ENCODE results near the gene UTS2B.

Gene UTS2B

GRCh38 chr3:191257286-191257685 is 73.0 kb downstream of the UTS2B start:
- peaks cover 55% of the 10 kb centered on the region for H3K4me1 ChIP-seq (ENCODE audit: low read length)
- H3K79me2 ChIP-seq (ENCODE audit: low read length), result no peaks in the 10 kb centered on the region
- H3K4me3 ChIP-seq (ENCODE audit: low read length), result no peak overlapping the region
- H3K9me3 ChIP-seq (ENCODE audit: insufficient read depth, low read length), result no peaks in the 10 kb centered on the region
- TF ChIP-seq CTCF (IDR thresholded peaks at IDR 0.05; ENCODE audit: low read depth, low read length) (no peak), EZH2phosphoT487 (IDR thresholded peaks at IDR 0.05; ENCODE audit: low read depth) (no peak)
- no peak overlapping the region for H3K27ac ChIP-seq (ENCODE audit: low read length)
- H3K36me3 ChIP-seq (replicated peaks; ENCODE audit: low read depth, low read length), result no peaks in the 10 kb centered on the region
- no peak overlapping the region for H2AFZ ChIP-seq (ENCODE audit: low read depth, low read length)
- no peak overlapping the region for H3K9ac ChIP-seq (ENCODE audit: low read length)
- no peaks in the 10 kb centered on the region for H4K20me1 ChIP-seq (ENCODE audit: insufficient read depth, low read length)
- H3K4me2 ChIP-seq (ENCODE audit: low read length), result no peak overlapping the region
- H3K27me3 ChIP-seq (ENCODE audit: low read depth, low read length), result no peaks in the 10 kb centered on the region

DNA sequence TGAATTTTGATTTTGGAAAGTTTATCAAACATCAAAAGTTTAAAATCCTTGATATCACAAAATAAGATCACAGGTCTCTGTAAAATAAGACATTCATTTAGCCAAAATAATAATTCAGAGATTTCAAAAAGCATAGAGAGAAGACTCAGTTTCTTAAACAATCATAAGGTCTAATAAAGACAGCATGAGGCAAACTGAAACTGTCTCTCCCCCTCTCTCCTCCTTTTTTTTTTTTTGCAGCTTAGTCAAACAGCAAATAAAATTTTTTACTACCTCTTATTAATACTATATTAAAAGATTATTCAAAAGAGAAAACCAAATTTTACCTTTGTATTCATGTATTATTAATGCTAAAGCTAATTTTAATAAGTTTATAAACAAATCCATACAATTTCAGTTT is 73.9 kb downstream of the UTS2B start:
- Histone ChIP-seq H3K9me3 (ENCODE audit: insufficient read depth, low read length) (no peaks in the 10 kb centered on the region), H3K4me1 (ENCODE audit: low read length) (peaks cover 54% of the 10 kb centered on the region), H2AFZ (ENCODE audit: low read depth, low read length) (no peak overlapping the region), H3K79me2 (ENCODE audit: low read length) (no peaks in the 10 kb centered on the region), H3K27ac (ENCODE audit: low read length) (no peak overlapping the region), H3K27me3 (ENCODE audit: low read depth, low read length) (no peaks in the 10 kb centered on the region), H3K4me3 (ENCODE audit: low read length) (peak overlapping the region; percentile 17; the same call in 1 of the 2 replicates), H3K9ac (ENCODE audit: low read length) (no peak overlapping the region), H3K36me3 (replicated peaks; ENCODE audit: low read depth, low read length) (no peaks in the 10 kb centered on the region), H3K4me2 (ENCODE audit: low read length) (peak overlapping the region; percentile 63), H4K20me1 (ENCODE audit: insufficient read depth, low read length) (no peaks in the 10 kb centered on the region)
- no peak for TF ChIP-seq CTCF (IDR thresholded peaks at IDR 0.05; ENCODE audit: low read depth, low read length)
- no peak for TF ChIP-seq EZH2phosphoT487 (IDR thresholded peaks at IDR 0.05; ENCODE audit: low read depth)

DNA sequence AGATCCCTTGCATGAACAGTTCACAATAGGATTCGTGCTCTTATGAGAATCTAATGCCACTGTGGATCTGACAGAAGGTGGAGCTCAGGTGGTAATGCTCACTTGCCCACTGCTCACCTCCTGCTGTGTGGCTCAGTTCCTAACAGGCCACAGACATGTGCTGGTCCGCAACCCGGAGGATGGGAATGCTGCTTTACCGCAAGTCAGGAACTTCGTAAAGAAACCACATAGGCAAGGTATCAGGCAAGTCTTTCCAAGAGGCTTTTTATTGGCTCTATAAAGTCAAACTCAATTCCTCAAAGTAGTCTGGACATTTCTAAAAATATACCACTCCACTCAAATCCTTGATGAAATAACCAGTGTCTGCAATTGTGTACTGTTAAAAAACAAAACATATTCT is 75.2 kb downstream of the UTS2B start:
- Histone ChIP-seq H3K27me3 (ENCODE audit: low read depth, low read length) (no peaks in the 10 kb centered on the region), H3K4me1 (ENCODE audit: low read length) (peaks cover 54% of the 10 kb centered on the region), H3K9me3 (ENCODE audit: insufficient read depth, low read length) (no peaks in the 10 kb centered on the region), H3K27ac (ENCODE audit: low read length) (no peak overlapping the region), H3K9ac (ENCODE audit: low read length) (no peak overlapping the region), H3K36me3 (replicated peaks; ENCODE audit: low read depth, low read length) (no peaks in the 10 kb centered on the region), H2AFZ (ENCODE audit: low read depth, low read length) (no peak overlapping the region), H3K4me3 (ENCODE audit: low read length) (no peak overlapping the region), H4K20me1 (ENCODE audit: insufficient read depth, low read length) (no peaks in the 10 kb centered on the region), H3K79me2 (ENCODE audit: low read length) (no peaks in the 10 kb centered on the region), H3K4me2 (ENCODE audit: low read length) (no peak overlapping the region)
- TF ChIP-seq CTCF (IDR thresholded peaks at IDR 0.05; ENCODE audit: low read depth, low read length) (no peak), EZH2phosphoT487 (IDR thresholded peaks at IDR 0.05; ENCODE audit: low read depth) (no peak)

DNA sequence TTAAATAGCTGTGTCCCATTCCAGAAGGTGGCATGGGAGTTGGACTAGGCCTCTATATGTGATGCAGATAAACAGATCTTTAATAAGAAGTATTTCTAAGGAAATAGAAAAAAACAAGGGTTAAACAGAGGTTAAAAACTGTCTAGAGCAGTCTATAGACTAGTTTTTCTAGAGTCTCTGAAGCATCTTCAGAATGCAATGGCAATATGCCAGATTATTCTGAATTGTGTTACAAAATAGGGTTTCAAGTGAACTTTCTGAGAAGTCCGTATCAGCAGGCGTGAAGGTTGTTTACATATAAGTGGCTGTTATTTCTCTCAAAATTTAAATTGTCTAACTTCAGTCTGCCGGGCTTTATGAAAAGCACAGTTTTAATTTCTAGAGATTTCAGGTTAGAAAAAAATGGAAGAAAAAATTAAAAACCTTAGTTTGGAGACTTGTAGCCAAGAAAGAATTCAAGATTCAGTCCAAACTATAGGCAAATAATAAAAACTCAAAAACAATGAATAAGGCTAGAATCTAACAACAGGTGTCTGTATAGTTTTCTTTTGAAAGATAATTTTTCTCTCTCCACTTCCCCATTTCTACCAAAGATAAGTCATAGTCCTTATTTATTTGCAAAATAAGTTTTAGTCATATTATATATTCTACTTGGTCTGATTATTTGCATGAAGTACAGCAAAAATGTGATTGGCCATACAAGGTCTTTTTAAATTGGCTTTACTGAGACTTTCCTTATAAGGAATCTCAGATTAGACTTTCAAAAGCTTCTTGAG is 76.0 kb downstream of the UTS2B start:
- Histone ChIP-seq H3K27me3 (ENCODE audit: low read depth, low read length) (no peaks in the 10 kb centered on the region), H2AFZ (ENCODE audit: low read depth, low read length) (no peak overlapping the region), H3K9ac (ENCODE audit: low read length) (no peak overlapping the region), H3K79me2 (ENCODE audit: low read length) (no peaks in the 10 kb centered on the region), H3K9me3 (ENCODE audit: insufficient read depth, low read length) (no peaks in the 10 kb centered on the region), H3K4me3 (ENCODE audit: low read length) (no peak overlapping the region), H3K27ac (ENCODE audit: low read length) (no peak overlapping the region), H3K4me2 (ENCODE audit: low read length) (no peak overlapping the region), H4K20me1 (ENCODE audit: insufficient read depth, low read length) (no peaks in the 10 kb centered on the region), H3K36me3 (replicated peaks; ENCODE audit: low read depth, low read length) (no peaks in the 10 kb centered on the region), H3K4me1 (ENCODE audit: low read length) (peaks cover 54% of the 10 kb centered on the region)
- no peak for TF ChIP-seq EZH2phosphoT487 (IDR thresholded peaks at IDR 0.05; ENCODE audit: low read depth)
- no peak for TF ChIP-seq CTCF (IDR thresholded peaks at IDR 0.05; ENCODE audit: low read depth, low read length)
